Neural crest cell (in vitro differentiated cells): Measurements from ENCODE around the gene HLA-F. TPM values are rescaled to one million over a fixed set of nuclear protein-coding genes. Genes with fewer than 3 reads are reported as not detected.

ENCODE experiments used
- DNase-seq: peaks from one replicate; pipeline ENCODE4 v3.0.0; 2021; ENCODE audit warnings: low read depth, mixed read lengths, low spot score
- H3K27ac Mint-ChIP-seq: one replicate; pipeline ENCODE4 v1.8.0; 2021; ENCODE audit warnings: mild to moderate bottlenecking, mixed read lengths; ENCODE audit not compliant: unreplicated experiment
- H3K27me3 Mint-ChIP-seq: 2 replicates; pipeline ENCODE4 v1.8.0; 2021; ENCODE audit warnings: low read depth, mild to moderate bottlenecking, mixed read lengths
- H3K36me3 Mint-ChIP-seq: 2 replicates; pipeline ENCODE4 v1.8.0; 2021; ENCODE audit warnings: low read depth, mild to moderate bottlenecking, mixed read lengths
- H3K4me1 Mint-ChIP-seq: 2 replicates; pipeline ENCODE4 v1.8.0; 2021; ENCODE audit warnings: mixed read lengths
- H3K4me3 Mint-ChIP-seq: one replicate; pipeline ENCODE4 v1.8.0; 2021; ENCODE audit warnings: mild to moderate bottlenecking, mixed read lengths
- H3K9me3 Mint-ChIP-seq: 2 replicates; pipeline ENCODE4 v1.8.0; 2021; ENCODE audit warnings: mixed read lengths
- total RNA-seq: library from RNA; stranded (reverse); gene quantifications from 2 replicates; pipeline ENCODE4 v1.2.1, GENCODE V29; 2021
- TF ChIP-seq, protein P1 (sequence below): fragments of 200-600 bp; sonication (generic); conservative IDR thresholded peaks from 2 replicates; pipeline ENCODE4 v1.5.0; 2021; ENCODE audit warnings: antibody characterized with exemption, mild to moderate bottlenecking

Gene HLA-F
- total RNA-seq, 1 donor from 2014 or later = 0.98 TPM

DNA sequence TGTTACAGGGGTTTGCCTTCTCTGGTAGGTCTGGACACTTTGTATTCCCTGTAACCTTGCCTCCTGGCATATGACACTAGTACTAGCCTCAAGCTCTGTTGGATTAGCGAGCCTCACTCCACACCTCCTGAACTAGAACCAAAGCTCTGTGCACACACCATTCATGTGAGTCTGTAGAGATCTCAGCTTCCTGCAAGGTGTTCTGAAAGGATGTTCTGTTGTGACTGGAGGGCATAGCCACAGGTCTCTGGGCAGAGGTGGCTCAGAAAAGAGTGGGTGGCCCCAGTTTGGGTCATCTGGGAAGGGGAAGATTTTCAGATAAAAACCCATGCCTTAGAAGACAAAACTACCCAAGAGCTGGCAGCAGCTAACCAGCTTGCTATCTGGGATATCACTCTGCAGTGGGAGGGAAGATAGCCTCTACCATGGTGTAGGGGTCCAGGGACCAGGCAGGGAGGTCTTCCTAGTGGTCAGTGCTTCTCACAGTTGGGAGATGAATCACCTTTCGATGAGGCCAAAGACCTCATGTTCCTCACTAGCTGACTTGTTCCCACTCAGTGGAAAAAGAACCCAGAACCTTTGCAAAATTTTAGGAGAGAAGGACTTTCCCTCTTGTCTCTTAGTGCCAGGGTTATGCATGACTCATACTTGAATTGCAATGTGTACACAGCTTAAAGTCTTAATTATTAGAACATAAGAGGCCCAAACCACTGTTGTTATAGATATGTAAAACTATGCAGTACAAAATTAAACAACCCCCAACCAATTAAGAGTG, 41.4 kb downstream of the HLA-F start:
- DNase-seq = no peak
- TF ChIP-seq, protein P1, sequence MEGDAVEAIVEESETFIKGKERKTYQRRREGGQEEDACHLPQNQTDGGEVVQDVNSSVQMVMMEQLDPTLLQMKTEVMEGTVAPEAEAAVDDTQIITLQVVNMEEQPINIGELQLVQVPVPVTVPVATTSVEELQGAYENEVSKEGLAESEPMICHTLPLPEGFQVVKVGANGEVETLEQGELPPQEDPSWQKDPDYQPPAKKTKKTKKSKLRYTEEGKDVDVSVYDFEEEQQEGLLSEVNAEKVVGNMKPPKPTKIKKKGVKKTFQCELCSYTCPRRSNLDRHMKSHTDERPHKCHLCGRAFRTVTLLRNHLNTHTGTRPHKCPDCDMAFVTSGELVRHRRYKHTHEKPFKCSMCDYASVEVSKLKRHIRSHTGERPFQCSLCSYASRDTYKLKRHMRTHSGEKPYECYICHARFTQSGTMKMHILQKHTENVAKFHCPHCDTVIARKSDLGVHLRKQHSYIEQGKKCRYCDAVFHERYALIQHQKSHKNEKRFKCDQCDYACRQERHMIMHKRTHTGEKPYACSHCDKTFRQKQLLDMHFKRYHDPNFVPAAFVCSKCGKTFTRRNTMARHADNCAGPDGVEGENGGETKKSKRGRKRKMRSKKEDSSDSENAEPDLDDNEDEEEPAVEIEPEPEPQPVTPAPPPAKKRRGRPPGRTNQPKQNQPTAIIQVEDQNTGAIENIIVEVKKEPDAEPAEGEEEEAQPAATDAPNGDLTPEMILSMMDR = no peak
- Mint-ChIP-seq H3K27me3 (peaks cover 15% of the 10 kb centered on the region), H3K9me3 (no peaks in the 10 kb centered on the region), H3K4me1 (peaks cover 17% of the 10 kb centered on the region), H3K27ac (no peak overlapping the region), H3K4me3 (no peak overlapping the region), H3K36me3 (no peaks in the 10 kb centered on the region)

DNA sequence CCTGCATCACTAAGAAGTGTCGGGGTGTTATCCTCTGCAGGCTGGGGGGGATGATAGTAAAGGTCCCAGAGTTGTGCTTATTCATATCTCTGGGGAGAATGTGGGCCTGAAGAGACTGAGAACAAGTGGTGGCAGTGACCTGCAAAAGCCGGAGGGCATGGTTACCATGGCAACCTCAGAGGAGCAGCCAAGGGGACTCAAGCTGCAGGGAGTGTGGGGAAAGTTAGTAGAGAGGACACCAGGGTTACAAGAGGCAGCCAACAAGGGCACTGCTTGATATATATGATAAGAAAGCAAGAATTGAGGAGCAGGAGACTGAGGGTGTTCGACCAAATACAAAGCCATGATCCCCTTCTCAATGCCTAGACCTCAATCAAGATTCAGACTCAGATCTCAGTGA, 46.1 kb downstream of the HLA-F start:
- Mint-ChIP-seq H3K27ac (no peak overlapping the region), H3K4me3 (no peak overlapping the region), H3K36me3 (no peaks in the 10 kb centered on the region), H3K9me3 (no peaks in the 10 kb centered on the region), H3K27me3 (peaks cover 12% of the 10 kb centered on the region), H3K4me1 (peaks cover 16% of the 10 kb centered on the region)
- peak; percentile 39 for DNase-seq
- TF ChIP-seq, protein P1 = no peak

DNA sequence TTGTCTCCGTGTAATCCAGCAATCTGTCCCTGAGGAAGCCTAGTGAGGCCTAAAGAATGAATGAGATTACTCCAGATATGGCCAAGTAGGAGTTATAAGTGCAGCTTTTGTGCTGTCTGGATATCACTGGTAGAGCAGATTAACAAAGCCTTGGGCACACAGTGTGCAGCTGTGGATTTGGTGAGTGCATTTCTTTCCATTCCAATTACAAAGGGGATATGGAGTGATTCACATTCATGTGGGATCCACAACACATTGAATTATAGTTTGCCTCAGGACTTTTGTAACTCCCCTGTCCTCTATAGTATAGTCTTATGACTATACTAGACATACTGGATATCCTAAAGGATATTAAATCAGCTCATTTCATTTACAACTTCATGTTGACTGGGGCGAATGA, 47.1 kb downstream of the HLA-F start:
- TF ChIP-seq, protein P1 = no peak
- Mint-ChIP-seq H3K27me3 (peaks cover 16% of the 10 kb centered on the region), H3K4me1 (peaks cover 16% of the 10 kb centered on the region), H3K27ac (no peak overlapping the region), H3K9me3 (no peaks in the 10 kb centered on the region), H3K4me3 (no peak overlapping the region), H3K36me3 (no peaks in the 10 kb centered on the region)
- no peak for DNase-seq

DNA sequence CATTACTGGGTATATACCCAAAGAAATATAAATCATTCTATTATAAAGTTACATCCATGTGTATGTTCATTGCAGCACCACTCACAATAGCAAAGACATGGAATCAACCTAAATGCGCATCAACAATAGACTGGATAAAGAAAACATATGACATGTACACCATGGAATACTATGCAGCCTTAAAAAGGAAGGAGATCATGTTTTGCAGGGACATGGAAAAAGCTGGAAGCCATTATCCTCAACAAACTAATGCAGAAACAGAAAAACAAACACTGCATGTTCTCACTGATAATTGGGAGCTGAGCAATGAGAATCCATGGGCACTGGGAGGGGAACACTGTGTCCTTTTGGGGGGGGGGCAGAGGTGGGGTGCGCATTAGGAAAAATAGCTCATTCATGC, 53.5 kb downstream of the HLA-F start:
- DNase-seq = no peak
- Mint-ChIP-seq H3K27me3 (peaks cover 44% of the 10 kb centered on the region), H3K4me1 (no peaks in the 10 kb centered on the region), H3K36me3 (peaks cover 3% of the 10 kb centered on the region), H3K27ac (no peak overlapping the region), H3K9me3 (peaks cover 3% of the 10 kb centered on the region), H3K4me3 (no peak overlapping the region)
- TF ChIP-seq, protein P1 = no peak

Other genes with a start within 250 kb of the HLA-F start
- not detected in 2 replicates for gene MAS1L, start 235.5 kb upstream of the HLA-F start, total RNA-seq
- not detected in 2 replicates for gene UBD, start 163.7 kb upstream of the HLA-F start, total RNA-seq
- gene OR2H2, start 138.3 kb upstream of the HLA-F start, total RNA-seq = not detected in 2 replicates
- 79.7 and 91.6 TPM in 2 replicates for gene GABBR1, start 90.3 kb upstream of the HLA-F start, total RNA-seq
- gene MOG, start 66.3 kb upstream of the HLA-F start, total RNA-seq = not detected in 2 replicates
- not detected in 2 replicates for gene ZFP57, start 42.3 kb upstream of the HLA-F start, total RNA-seq
- not detected in 2 replicates for gene HLA-G, start 104.4 kb downstream of the HLA-F start, total RNA-seq
- gene HLA-A, start 219.1 kb downstream of the HLA-F start, total RNA-seq = 126 and 131 TPM in 2 replicates